Adrenal gland (tissue), 5 donors: ENCODE measurements around the gene HOXD10.
A peak's percentile ranks its signal among the peaks of the same experiment; 100 is the strongest.

ENCODE experiments used
- POLR2A ChIP-seq, 2 donors: fragments of 450-650 bp; IDR thresholded peaks; one replicate each; pipeline ENCODE4 v1.6.1; 2017; ENCODE audit warnings: antibody characterized with exemption in 2 of 2, mild to moderate bottlenecking in 2 of 2, moderate library complexity in 1 of 2
- TF ChIP-seq, protein P1 (sequence below), 6 experiments: fragments of 450-650 bp in 4 of 6; fragments of 200-600 bp in 2 of 6; sonication (generic) in 1 of 6; IDR thresholded peaks; 1 replicate in 5 of 6; 2 replicates in 1 of 6; pipeline versions ENCODE4 v1.5.1 to v1.8.0; 2016 to 2021; ENCODE audit warnings: antibody characterized with exemption in 6 of 6, mild to moderate bottlenecking in 2 of 6, moderate library complexity in 1 of 6
- donor health status: DM: no; HTN: no; CAD: no.

DNA sequence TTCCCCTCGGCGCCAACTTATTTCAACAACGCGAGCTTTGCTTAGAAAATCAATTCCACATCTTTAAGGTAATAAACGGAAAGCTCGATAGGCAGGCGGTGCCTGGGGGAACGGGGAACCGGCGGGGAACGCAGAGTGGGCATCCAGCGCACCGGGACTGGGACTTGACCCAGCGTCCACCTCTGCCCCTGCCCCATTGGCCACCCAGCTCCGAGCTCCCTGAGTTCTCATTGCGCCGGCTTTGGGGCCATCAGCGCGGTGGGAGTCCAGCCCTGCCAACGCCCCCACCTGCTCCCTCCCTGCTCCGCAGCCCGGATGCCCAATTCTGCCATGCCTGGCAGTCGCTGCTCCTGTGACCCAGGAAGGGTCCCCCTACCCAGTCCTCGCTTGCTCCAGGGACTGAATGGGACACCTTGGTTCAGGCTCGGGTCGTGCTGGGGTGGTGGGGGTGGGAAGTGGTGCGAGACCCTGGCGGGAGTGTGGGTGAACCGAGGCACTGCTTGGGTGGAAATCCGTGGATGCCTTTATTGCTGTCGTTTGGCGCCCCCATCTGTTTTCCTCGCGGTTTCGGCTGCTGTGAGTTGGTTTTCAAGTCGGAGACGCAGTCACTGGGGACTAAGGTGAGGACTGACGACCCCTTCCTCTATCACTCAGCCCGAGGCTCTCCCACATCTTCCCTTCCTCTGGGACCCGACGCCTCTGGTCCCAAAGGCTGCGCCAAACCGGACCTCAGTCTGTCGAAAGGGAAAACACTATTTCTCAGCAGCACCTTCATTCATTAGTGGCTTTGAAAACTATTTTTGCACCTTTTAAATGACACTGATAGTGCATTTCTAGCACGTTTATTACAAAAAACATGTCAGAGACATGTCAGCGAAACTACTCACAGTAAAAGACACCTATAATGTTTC is 30.5 kb upstream of the HOXD10 start:
- no peak for TF ChIP-seq POLR2A (IDR thresholded peaks at IDR 0.05)
- TF ChIP-seq, protein P1, sequence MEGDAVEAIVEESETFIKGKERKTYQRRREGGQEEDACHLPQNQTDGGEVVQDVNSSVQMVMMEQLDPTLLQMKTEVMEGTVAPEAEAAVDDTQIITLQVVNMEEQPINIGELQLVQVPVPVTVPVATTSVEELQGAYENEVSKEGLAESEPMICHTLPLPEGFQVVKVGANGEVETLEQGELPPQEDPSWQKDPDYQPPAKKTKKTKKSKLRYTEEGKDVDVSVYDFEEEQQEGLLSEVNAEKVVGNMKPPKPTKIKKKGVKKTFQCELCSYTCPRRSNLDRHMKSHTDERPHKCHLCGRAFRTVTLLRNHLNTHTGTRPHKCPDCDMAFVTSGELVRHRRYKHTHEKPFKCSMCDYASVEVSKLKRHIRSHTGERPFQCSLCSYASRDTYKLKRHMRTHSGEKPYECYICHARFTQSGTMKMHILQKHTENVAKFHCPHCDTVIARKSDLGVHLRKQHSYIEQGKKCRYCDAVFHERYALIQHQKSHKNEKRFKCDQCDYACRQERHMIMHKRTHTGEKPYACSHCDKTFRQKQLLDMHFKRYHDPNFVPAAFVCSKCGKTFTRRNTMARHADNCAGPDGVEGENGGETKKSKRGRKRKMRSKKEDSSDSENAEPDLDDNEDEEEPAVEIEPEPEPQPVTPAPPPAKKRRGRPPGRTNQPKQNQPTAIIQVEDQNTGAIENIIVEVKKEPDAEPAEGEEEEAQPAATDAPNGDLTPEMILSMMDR (IDR thresholded peaks at IDR 0.05), result peak in 4 of 6 experiments; percentile 21 to 47 (median 36)
